ENCODE measurements around the gene SUSD3.

The SUSD3 gene

DNA sequence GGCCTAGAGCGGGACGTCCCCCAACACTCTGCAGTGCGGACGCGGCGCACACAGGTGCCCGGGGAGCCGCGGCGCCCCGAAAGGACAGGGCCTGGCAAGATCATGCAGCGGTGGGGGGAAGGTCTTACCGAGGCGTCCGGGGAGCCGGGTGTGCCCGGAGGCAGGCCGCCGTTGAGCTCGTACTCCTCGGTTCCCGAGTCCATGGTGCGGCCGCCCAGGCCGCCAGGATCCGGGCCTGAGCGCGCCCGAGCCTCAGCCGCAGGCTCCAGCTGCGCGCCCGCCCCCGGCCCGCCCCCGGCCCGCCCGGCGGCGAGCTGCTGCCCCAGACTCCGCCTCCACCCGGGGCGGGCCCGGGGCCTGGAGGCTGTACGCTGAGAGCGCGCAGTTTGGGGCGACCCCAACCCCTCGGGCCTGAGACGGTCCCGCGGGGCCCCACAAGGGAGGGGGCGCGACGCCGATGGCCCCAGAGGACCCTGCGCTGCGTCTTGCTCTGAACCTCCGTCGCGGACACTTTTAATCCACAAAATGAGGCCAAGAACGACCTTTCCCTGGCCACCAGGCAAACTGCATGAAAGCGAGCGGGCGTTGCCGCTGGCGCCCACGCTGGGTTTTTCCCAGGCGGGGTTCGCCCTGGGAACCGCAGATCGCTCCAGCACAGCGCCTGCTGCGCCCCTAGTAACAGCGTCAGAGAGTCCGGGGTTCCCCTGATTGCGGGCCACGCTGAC, 75.7 kb downstream of the SUSD3 start, which contains the start of gene NINJ1:
Gene NINJ1, minus strand, starts transcription at position 237 of the 725 bp plus-strand sequence. Its CDS starts 34 bp downstream, at position 203.
- DNase-seq (ENCODE audit: low spot score): peak; percentile 97
- TF ChIP-seq, protein P1, sequence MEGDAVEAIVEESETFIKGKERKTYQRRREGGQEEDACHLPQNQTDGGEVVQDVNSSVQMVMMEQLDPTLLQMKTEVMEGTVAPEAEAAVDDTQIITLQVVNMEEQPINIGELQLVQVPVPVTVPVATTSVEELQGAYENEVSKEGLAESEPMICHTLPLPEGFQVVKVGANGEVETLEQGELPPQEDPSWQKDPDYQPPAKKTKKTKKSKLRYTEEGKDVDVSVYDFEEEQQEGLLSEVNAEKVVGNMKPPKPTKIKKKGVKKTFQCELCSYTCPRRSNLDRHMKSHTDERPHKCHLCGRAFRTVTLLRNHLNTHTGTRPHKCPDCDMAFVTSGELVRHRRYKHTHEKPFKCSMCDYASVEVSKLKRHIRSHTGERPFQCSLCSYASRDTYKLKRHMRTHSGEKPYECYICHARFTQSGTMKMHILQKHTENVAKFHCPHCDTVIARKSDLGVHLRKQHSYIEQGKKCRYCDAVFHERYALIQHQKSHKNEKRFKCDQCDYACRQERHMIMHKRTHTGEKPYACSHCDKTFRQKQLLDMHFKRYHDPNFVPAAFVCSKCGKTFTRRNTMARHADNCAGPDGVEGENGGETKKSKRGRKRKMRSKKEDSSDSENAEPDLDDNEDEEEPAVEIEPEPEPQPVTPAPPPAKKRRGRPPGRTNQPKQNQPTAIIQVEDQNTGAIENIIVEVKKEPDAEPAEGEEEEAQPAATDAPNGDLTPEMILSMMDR (IDR thresholded peaks at IDR 0.05; ENCODE audit: extremely low read depth, missing control alignments): no peak
